ENCODE measurements around the gene WASF3. TPM values are rescaled to one million over a fixed set of nuclear protein-coding genes. Genes with fewer than 3 reads are reported as not detected.
"Not testable (repeated sequence)": the region's sequence is repeated elsewhere in the genome, so short reads cannot be mapped to it uniquely, and the experiment has no call there.

WASF3 gene
- total and polyA plus RNA-seq, 2 donors: 0.42 to 2.7 TPM

- H3K4me1 ChIP-seq (ENCODE audit: control insufficient read depth in 2 of 2, insufficient read depth in 2 of 2, low read length in 2 of 2): no peaks in the 10 kb centered on the region
- no peak overlapping the region for H3K27ac ChIP-seq (ENCODE audit: low read depth in 1 of 2, low read length in 1 of 2)
- DNase-seq (ENCODE audit: low read depth in 6 of 9, low spot score in 9 of 9): no peak
- no peak overlapping the region for H3K4me3 ChIP-seq (ENCODE audit: low read length in 2 of 2)
- WGBS: 96% methylated on average over 1 of the region's 1 CpG
- no peaks in the 10 kb centered on the region for H3K27me3 ChIP-seq (ENCODE audit: control insufficient read depth in 2 of 2, insufficient read depth in 1 of 2, low read length in 1 of 2)
- H3K9me3 ChIP-seq (ENCODE audit: control insufficient read depth in 2 of 2, insufficient read depth in 1 of 2, low read length in 1 of 2): no peaks in the 10 kb centered on the region
- H3K36me3 ChIP-seq (ENCODE audit: control insufficient read depth in 2 of 2, insufficient read depth in 2 of 2, low read length in 1 of 2): no peaks in the 10 kb centered on the region
Observed at GRCh38 chr13:26713341-26713740, 155.9 kb downstream of the WASF3 start.

DNA sequence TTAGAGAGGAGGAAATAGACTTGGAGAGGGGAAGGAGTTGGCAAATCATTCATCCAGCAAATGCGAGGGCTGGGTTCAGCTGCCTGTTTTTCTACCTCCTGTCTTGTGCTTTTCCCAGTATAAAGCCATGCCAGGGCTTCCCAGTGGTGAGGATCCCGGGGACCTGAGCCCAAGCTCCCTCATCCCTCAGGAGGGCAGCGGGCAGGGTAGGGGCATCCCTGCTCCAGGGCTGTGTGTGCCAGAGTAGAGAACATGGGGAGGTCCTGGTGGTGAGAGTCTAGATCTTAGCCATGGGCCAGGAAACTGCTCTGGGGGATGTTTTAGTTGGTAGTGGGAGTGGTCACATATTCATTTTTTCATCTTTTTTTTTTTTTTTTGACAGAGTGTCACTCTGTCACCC is 159.5 kb downstream of the WASF3 start:
- H3K27me3 ChIP-seq (ENCODE audit: control insufficient read depth in 2 of 2, insufficient read depth in 1 of 2, low read length in 1 of 2): no peaks in the 10 kb centered on the region
- H3K36me3 ChIP-seq (ENCODE audit: control insufficient read depth in 2 of 2, insufficient read depth in 2 of 2, low read length in 1 of 2): no peaks in the 10 kb centered on the region
- H3K27ac ChIP-seq (ENCODE audit: low read depth in 1 of 2, low read length in 1 of 2): no peak overlapping the region
- no peaks in the 10 kb centered on the region for H3K9me3 ChIP-seq (ENCODE audit: control insufficient read depth in 2 of 2, insufficient read depth in 1 of 2, low read length in 1 of 2)
- peaks cover 0 to 9% of the 10 kb centered on the region in 2 donors for H3K4me1 ChIP-seq (ENCODE audit: control insufficient read depth in 2 of 2, insufficient read depth in 2 of 2, low read length in 2 of 2)
- H3K4me3 ChIP-seq (ENCODE audit: low read length in 2 of 2): no peak overlapping the region
- 91% methylated on average over 3 of the region's 3 CpGs for WGBS
- no peak for DNase-seq (ENCODE audit: low read depth in 6 of 9, low spot score in 9 of 9)

GRCh38 chr13:26718146-26718545 is 160.7 kb downstream of the WASF3 start:
- Histone ChIP-seq H3K4me1 (ENCODE audit: control insufficient read depth in 2 of 2, insufficient read depth in 2 of 2, low read length in 2 of 2) (peaks cover 0 to 10% of the 10 kb centered on the region in 2 donors), H3K9me3 (ENCODE audit: control insufficient read depth in 2 of 2, insufficient read depth in 1 of 2, low read length in 1 of 2) (no peaks in the 10 kb centered on the region), H3K4me3 (ENCODE audit: low read length in 2 of 2) (no peak overlapping the region), H3K27me3 (ENCODE audit: control insufficient read depth in 2 of 2, insufficient read depth in 1 of 2, low read length in 1 of 2) (no peaks in the 10 kb centered on the region), H3K36me3 (ENCODE audit: control insufficient read depth in 2 of 2, insufficient read depth in 2 of 2, low read length in 1 of 2) (no peaks in the 10 kb centered on the region), H3K27ac (ENCODE audit: low read depth in 1 of 2, low read length in 1 of 2) (no peak overlapping the region)
- WGBS: 83% methylated on average over 8 of the region's 8 CpGs
- no peak for DNase-seq (ENCODE audit: low read depth in 6 of 9, low spot score in 9 of 9)

GRCh38 chr13:26718872-26719271 is 161.4 kb downstream of the WASF3 start:
- H3K36me3 ChIP-seq (ENCODE audit: control insufficient read depth in 2 of 2, insufficient read depth in 2 of 2, low read length in 1 of 2): no peaks in the 10 kb centered on the region
- no peak overlapping the region for H3K4me3 ChIP-seq (ENCODE audit: low read length in 2 of 2)
- no peaks in the 10 kb centered on the region for H3K27me3 ChIP-seq (ENCODE audit: control insufficient read depth in 2 of 2, insufficient read depth in 1 of 2, low read length in 1 of 2)
- H3K9me3 ChIP-seq (ENCODE audit: control insufficient read depth in 2 of 2, insufficient read depth in 1 of 2, low read length in 1 of 2): no peaks in the 10 kb centered on the region
- H3K4me1 ChIP-seq (ENCODE audit: control insufficient read depth in 2 of 2, insufficient read depth in 2 of 2, low read length in 2 of 2): peaks cover 0 to 10% of the 10 kb centered on the region in 2 donors
- no peak overlapping the region for H3K27ac ChIP-seq (ENCODE audit: low read depth in 1 of 2, low read length in 1 of 2)
- no peak for DNase-seq (ENCODE audit: low read depth in 6 of 9, low spot score in 9 of 9)
- WGBS: 89% methylated on average over 5 of the region's 5 CpGs

GRCh38 chr13:26719356-26719945 is 162.0 kb downstream of the WASF3 start:
- no peak overlapping the region for H3K27ac ChIP-seq (ENCODE audit: low read depth in 1 of 2, low read length in 1 of 2)
- peaks cover 0 to 10% of the 10 kb centered on the region in 2 donors for H3K4me1 ChIP-seq (ENCODE audit: control insufficient read depth in 2 of 2, insufficient read depth in 2 of 2, low read length in 2 of 2)
- H3K9me3 ChIP-seq (ENCODE audit: control insufficient read depth in 2 of 2, insufficient read depth in 1 of 2, low read length in 1 of 2): no peaks in the 10 kb centered on the region
- H3K36me3 ChIP-seq (ENCODE audit: control insufficient read depth in 2 of 2, insufficient read depth in 2 of 2, low read length in 1 of 2): no peaks in the 10 kb centered on the region
- no peak for DNase-seq (ENCODE audit: low read depth in 6 of 9, low spot score in 9 of 9)
- no peak overlapping the region for H3K4me3 ChIP-seq (ENCODE audit: low read length in 2 of 2)
- H3K27me3 ChIP-seq (ENCODE audit: control insufficient read depth in 2 of 2, insufficient read depth in 1 of 2, low read length in 1 of 2): no peaks in the 10 kb centered on the region
- WGBS: 28% methylated on average over 5 of the region's 5 CpGs

- Histone ChIP-seq H3K4me1 (ENCODE audit: control insufficient read depth in 2 of 2, insufficient read depth in 2 of 2, low read length in 2 of 2) (peaks cover 0 to 10% of the 10 kb centered on the region in 2 donors), H3K9me3 (ENCODE audit: control insufficient read depth in 2 of 2, insufficient read depth in 1 of 2, low read length in 1 of 2) (no peaks in the 10 kb centered on the region), H3K27me3 (ENCODE audit: control insufficient read depth in 2 of 2, insufficient read depth in 1 of 2, low read length in 1 of 2) (no peaks in the 10 kb centered on the region), H3K36me3 (ENCODE audit: control insufficient read depth in 2 of 2, insufficient read depth in 2 of 2, low read length in 1 of 2) (no peaks in the 10 kb centered on the region), H3K4me3 (ENCODE audit: low read length in 2 of 2) (no peak overlapping the region), H3K27ac (ENCODE audit: low read depth in 1 of 2, low read length in 1 of 2) (no peak overlapping the region)
- WGBS: 45% methylated on average over 26 of the region's 26 CpGs
- DNase-seq (ENCODE audit: low read depth in 6 of 9, low spot score in 9 of 9): peak in 6 of 9 donors; percentile 4 to 47 (median 18)
Observed at GRCh38 chr13:26721251-26722121, 164.0 kb downstream of the WASF3 start.

- Histone ChIP-seq H3K27me3 (ENCODE audit: control insufficient read depth in 2 of 2, insufficient read depth in 1 of 2, low read length in 1 of 2) (no peaks in the 10 kb centered on the region), H3K36me3 (ENCODE audit: control insufficient read depth in 2 of 2, insufficient read depth in 2 of 2, low read length in 1 of 2) (no peaks in the 10 kb centered on the region), H3K4me1 (ENCODE audit: control insufficient read depth in 2 of 2, insufficient read depth in 2 of 2, low read length in 2 of 2) (peaks cover 0 to 10% of the 10 kb centered on the region in 2 donors), H3K9me3 (ENCODE audit: control insufficient read depth in 2 of 2, insufficient read depth in 1 of 2, low read length in 1 of 2) (no peaks in the 10 kb centered on the region), H3K27ac (ENCODE audit: low read depth in 1 of 2, low read length in 1 of 2) (no peak overlapping the region), H3K4me3 (ENCODE audit: low read length in 2 of 2) (no peak overlapping the region)
- WGBS: 88% methylated on average over 5 of the region's 5 CpGs
- DNase-seq (ENCODE audit: low read depth in 6 of 9, low spot score in 9 of 9): no peak
Observed at GRCh38 chr13:26722321-26722720, 164.8 kb downstream of the WASF3 start.

GRCh38 chr13:26723620-26724019 is 166.1 kb downstream of the WASF3 start:
- not testable (repeated sequence) for DNase-seq (ENCODE audit: low read depth in 6 of 9, low spot score in 9 of 9)

GRCh38 chr13:26726684-26727083 is 169.2 kb downstream of the WASF3 start:
- no peak for DNase-seq (ENCODE audit: low read depth in 6 of 9, low spot score in 9 of 9)
- H3K36me3 ChIP-seq (ENCODE audit: control insufficient read depth in 2 of 2, insufficient read depth in 2 of 2, low read length in 1 of 2): no peaks in the 10 kb centered on the region
- no peak overlapping the region for H3K27ac ChIP-seq (ENCODE audit: low read depth in 1 of 2, low read length in 1 of 2)
- no peak overlapping the region for H3K4me3 ChIP-seq (ENCODE audit: low read length in 2 of 2)
- H3K27me3 ChIP-seq (ENCODE audit: control insufficient read depth in 2 of 2, insufficient read depth in 1 of 2, low read length in 1 of 2): no peaks in the 10 kb centered on the region
- no peaks in the 10 kb centered on the region for H3K9me3 ChIP-seq (ENCODE audit: control insufficient read depth in 2 of 2, insufficient read depth in 1 of 2, low read length in 1 of 2)
- 98% methylated on average over 8 of the region's 8 CpGs for WGBS
- H3K4me1 ChIP-seq (ENCODE audit: control insufficient read depth in 2 of 2, insufficient read depth in 2 of 2, low read length in 2 of 2): peaks cover 0 to 4% of the 10 kb centered on the region in 2 donors

More at GRCh38 chr13:26723620-26724019, 166.1 kb downstream of the WASF3 start:
- H3K4me1 ChIP-seq (ENCODE audit: control insufficient read depth in 2 of 2, insufficient read depth in 2 of 2, low read length in 2 of 2): peaks cover 0 to 10% of the 10 kb centered on the region in 2 donors
- H3K9me3 ChIP-seq (ENCODE audit: control insufficient read depth in 2 of 2, insufficient read depth in 1 of 2, low read length in 1 of 2); H3K27me3 ChIP-seq (ENCODE audit: control insufficient read depth in 2 of 2, insufficient read depth in 1 of 2, low read length in 1 of 2); H3K27ac ChIP-seq (ENCODE audit: low read depth in 1 of 2, low read length in 1 of 2); H3K4me3 ChIP-seq (ENCODE audit: low read length in 2 of 2); H3K36me3 ChIP-seq (ENCODE audit: control insufficient read depth in 2 of 2, insufficient read depth in 2 of 2, low read length in 1 of 2): not testable (repeated sequence)
- 99% methylated on average over 14 of the region's 31 CpGs for WGBS
